Measurements from ENCODE around the gene REG4.

Gene REG4

GRCh38 chr1:119779869-119780356 lies 31.3 kb downstream of the REG4 start:
- no peak for DNase-seq (ENCODE audit: low read depth)

GRCh38 chr1:119778886-119779560 lies 32.2 kb downstream of the REG4 start:
- DNase-seq (ENCODE audit: low read depth) = no peak

- no peak for DNase-seq (ENCODE audit: low read depth)
These were observed 32.9 kb downstream of the REG4 start for GRCh38 chr1:119778359-119778758.

- DNase-seq (ENCODE audit: low read depth) = no peak
These were observed 36.3 kb downstream of the REG4 start for GRCh38 chr1:119774746-119775490.

- no peak for DNase-seq (ENCODE audit: low read depth)
These were observed 37.5 kb downstream of the REG4 start for GRCh38 chr1:119773711-119774241.

GRCh38 chr1:119772298-119772697 lies 39.0 kb downstream of the REG4 start:
- DNase-seq (ENCODE audit: low read depth) = no peak

- DNase-seq (ENCODE audit: low read depth) = no peak
These were observed 39.5 kb downstream of the REG4 start for GRCh38 chr1:119771770-119772169.

- DNase-seq (ENCODE audit: low read depth) = no peak
These were observed 40.2 kb downstream of the REG4 start for GRCh38 chr1:119771016-119771415.

- no peak for DNase-seq (ENCODE audit: low read depth)
These were observed 42.5 kb downstream of the REG4 start, which contains the start of gene HMGCS2 for GRCh38 chr1:119768778-119769177. Gene HMGCS2 (minus strand): TSS chr1:119768905. CDS start chr1:119768844, 61 bp downstream.

GRCh38 chr1:119767486-119767885 lies 43.8 kb downstream of the REG4 start:
- DNase-seq (ENCODE audit: low read depth) = no peak

GRCh38 chr1:119766374-119766794 lies 44.9 kb downstream of the REG4 start:
- no peak for DNase-seq (ENCODE audit: low read depth)

- DNase-seq (ENCODE audit: low read depth) = no peak
These were observed 47.0 kb downstream of the REG4 start for GRCh38 chr1:119764220-119764619.

GRCh38 chr1:119762953-119763352 lies 48.3 kb downstream of the REG4 start:
- DNase-seq (ENCODE audit: low read depth) = no peak

- DNase-seq (ENCODE audit: low read depth) = no peak
These were observed 48.9 kb downstream of the REG4 start for GRCh38 chr1:119762409-119762808.

GRCh38 chr1:119758584-119758983 lies 52.7 kb downstream of the REG4 start:
- no peak for DNase-seq (ENCODE audit: low read depth)

GRCh38 chr1:119752592-119752991 lies 58.7 kb downstream of the REG4 start:
- no peak for DNase-seq (ENCODE audit: low read depth)

GRCh38 chr1:119748040-119748439 lies 63.2 kb downstream of the REG4 start:
- no peak for DNase-seq (ENCODE audit: low read depth)

- DNase-seq (ENCODE audit: low read depth) = no peak
These were observed 63.8 kb downstream of the REG4 start for GRCh38 chr1:119747451-119747850.

- DNase-seq (ENCODE audit: low read depth) = no peak
These were observed 66.2 kb downstream of the REG4 start for GRCh38 chr1:119745034-119745433.

GRCh38 chr1:119744598-119744942 lies 66.7 kb downstream of the REG4 start:
- no peak for DNase-seq (ENCODE audit: low read depth)

Measured in activated T-cell treated with anti-CD3 and anti-CD28 coated beads for 24 hours (primary cell).